ENCODE data around the gene PER2.
"Not testable (repeated sequence)": the region's sequence is repeated elsewhere in the genome, so short reads cannot be mapped to it uniquely, and the experiment has no call there.

The PER2 gene

GRCh38 chr2:238286987-238287736 is 1.2 kb downstream of the PER2 start:
- DNase-seq = no peak

- no peak for DNase-seq
Observed at GRCh38 chr2:238286551-238286950, 1.9 kb downstream of the PER2 start.

- no peak for DNase-seq
Observed at GRCh38 chr2:238286095-238286494, 2.3 kb downstream of the PER2 start.

GRCh38 chr2:238285653-238286082 is 2.7 kb downstream of the PER2 start:
- DNase-seq = peak; percentile 65

- DNase-seq = no peak
Observed at GRCh38 chr2:238284802-238285515, 3.5 kb downstream of the PER2 start.

GRCh38 chr2:238282861-238283738 is 5.3 kb downstream of the PER2 start:
- DNase-seq = no peak

GRCh38 chr2:238281826-238282480 is 6.5 kb downstream of the PER2 start:
- no peak for DNase-seq

- no peak for DNase-seq
Observed at GRCh38 chr2:238280083-238280825, 8.2 kb downstream of the PER2 start.

- DNase-seq = no peak
Observed at GRCh38 chr2:238279324-238279682, 9.1 kb downstream of the PER2 start.

- no peak for DNase-seq
Observed at GRCh38 chr2:238278626-238279323, 9.6 kb downstream of the PER2 start.

- no peak for DNase-seq
Observed at GRCh38 chr2:238277695-238278094, 10.7 kb downstream of the PER2 start.

- no peak for DNase-seq
Observed at GRCh38 chr2:238274152-238274865, 14.1 kb downstream of the PER2 start.

- DNase-seq = not testable (repeated sequence)
Observed at GRCh38 chr2:238273433-238273832, 15.0 kb downstream of the PER2 start.

GRCh38 chr2:238272156-238272555 is 16.3 kb downstream of the PER2 start:
- DNase-seq = no peak

- DNase-seq = not testable (repeated sequence)
Observed at GRCh38 chr2:238271686-238272085, 16.7 kb downstream of the PER2 start.

- no peak for DNase-seq
Observed at GRCh38 chr2:238271061-238271554, 17.3 kb downstream of the PER2 start.

GRCh38 chr2:238270606-238271005 is 17.8 kb downstream of the PER2 start:
- DNase-seq = no peak

GRCh38 chr2:238269741-238270140 is 18.7 kb downstream of the PER2 start:
- no peak for DNase-seq

GRCh38 chr2:238267884-238268680 is 20.3 kb downstream of the PER2 start:
- DNase-seq = no peak

GRCh38 chr2:238267341-238267710 is 21.1 kb downstream of the PER2 start:
- DNase-seq = no peak
